HUES6 (cell line): ENCODE data around the gene MRPS22.

Experiments used
- H3K27ac ChIP-seq: 2 replicates; pipeline ENCODE4 v1.7.0; 2013; ENCODE audit warnings: low read depth, mild to moderate bottlenecking, low read length, inconsistent platforms
- H3K27me3 ChIP-seq: 2 replicates; pipeline ENCODE4 v1.6.1; 2013; ENCODE audit warnings: low read length; ENCODE audit not compliant: control insufficient read depth, insufficient read depth
- H3K36me3 ChIP-seq: 2 replicates; pipeline ENCODE4 v1.6.1; 2013; ENCODE audit warnings: low read length; ENCODE audit not compliant: control insufficient read depth, insufficient read depth
- H3K4me1 ChIP-seq: 2 replicates; pipeline ENCODE4 v1.6.1; 2013; ENCODE audit warnings: low read length; ENCODE audit not compliant: control insufficient read depth, insufficient read depth
- H3K4me3 ChIP-seq: 2 replicates; pipeline ENCODE4 v1.5.1; 2013; ENCODE audit warnings: low read depth, low read length
- H3K9ac ChIP-seq: one replicate; pipeline ENCODE4 v1.6.1; 2013; ENCODE audit warnings: mild to moderate bottlenecking, low read length
- H3K9me3 ChIP-seq: 2 replicates; pipeline ENCODE4 v1.6.1; 2013; ENCODE audit warnings: low read depth, low read length; ENCODE audit not compliant: control insufficient read depth, insufficient read depth

MRPS22 gene

DNA sequence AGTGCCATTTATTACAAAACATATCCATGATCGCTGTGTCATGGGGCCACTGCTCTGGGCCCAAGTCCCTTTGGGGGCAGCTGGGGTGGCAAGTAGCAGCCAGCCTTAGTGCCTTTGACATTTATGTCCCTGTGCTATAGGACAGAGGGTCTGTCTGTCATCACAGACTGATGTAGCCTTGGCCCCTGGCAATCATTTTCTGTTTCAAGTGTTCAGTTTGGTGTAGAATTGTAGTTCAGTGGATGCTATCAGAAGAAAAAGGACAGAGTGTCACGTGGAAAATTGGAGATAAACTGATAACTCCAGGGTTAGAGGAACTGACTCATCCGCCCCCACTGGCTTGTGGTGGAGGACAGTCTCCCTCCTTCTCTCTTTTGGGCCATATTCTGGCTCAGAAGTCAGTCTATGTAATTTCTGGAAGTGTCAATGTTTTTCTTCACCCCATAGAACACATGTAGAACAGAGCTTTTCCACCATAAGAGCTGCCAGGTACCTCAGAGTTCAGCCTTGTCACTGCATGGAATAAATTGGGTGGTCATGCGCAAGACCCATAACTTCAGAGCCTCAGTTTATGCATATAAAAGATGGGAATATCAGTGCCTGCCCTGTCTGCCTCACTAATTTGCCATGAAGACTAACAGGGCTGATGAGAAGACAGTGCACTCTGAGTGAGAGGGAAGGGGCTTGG is 4.5 kb upstream of the MRPS22 start:
- Histone ChIP-seq H3K36me3 (no peaks in the 10 kb centered on the region), H3K9ac (no peak overlapping the region), H3K27me3 (peaks cover 43% of the 10 kb centered on the region), H3K4me1 (no peaks in the 10 kb centered on the region), H3K27ac (no peak overlapping the region), H3K4me3 (no peak overlapping the region), H3K9me3 (no peaks in the 10 kb centered on the region)

DNA sequence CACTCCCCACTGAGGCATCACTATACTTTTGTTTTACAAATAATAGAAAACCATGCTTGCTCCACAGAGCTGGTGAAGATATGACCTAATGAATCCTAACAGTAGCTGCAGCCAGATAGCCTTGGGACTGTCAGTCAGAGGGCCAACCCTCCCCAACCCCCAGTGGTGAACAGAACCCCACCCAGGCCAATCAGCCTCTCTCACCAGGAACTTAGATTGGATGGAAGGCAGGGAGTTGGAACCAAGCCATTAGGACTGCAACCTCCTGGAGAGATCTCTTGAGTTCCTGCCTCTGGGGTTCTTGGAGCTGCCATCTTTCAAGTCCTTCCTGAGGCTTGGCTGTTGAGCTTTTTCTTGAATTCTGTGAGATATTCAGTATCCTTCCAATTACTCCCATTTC is 3.0 kb upstream of the MRPS22 start:
- Histone ChIP-seq H3K4me3 (no peak overlapping the region), H3K36me3 (no peaks in the 10 kb centered on the region), H3K4me1 (no peaks in the 10 kb centered on the region), H3K9me3 (no peaks in the 10 kb centered on the region), H3K9ac (no peak overlapping the region), H3K27me3 (peaks cover 43% of the 10 kb centered on the region), H3K27ac (no peak overlapping the region)

DNA sequence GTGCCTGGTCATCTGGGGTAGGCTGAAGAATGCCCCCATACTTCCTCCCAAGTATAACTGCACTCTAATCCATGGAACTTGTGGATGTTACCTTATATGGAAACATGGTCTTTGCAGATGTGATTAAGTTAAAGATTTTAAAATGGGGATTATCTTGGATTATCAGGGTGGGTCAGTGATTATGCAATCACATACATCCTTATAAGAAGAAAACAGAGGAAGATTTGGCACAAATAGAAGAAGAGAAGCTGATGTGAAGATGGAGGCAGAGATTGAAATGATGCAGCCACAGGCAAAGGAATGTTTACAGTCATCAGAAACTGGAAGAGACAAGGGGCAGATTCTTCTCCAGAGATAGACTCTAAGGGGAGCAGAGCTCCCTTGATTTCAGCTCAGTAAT is 1.8 kb upstream of the MRPS22 start:
- Histone ChIP-seq H3K36me3 (peaks cover 5% of the 10 kb centered on the region), H3K4me3 (no peak overlapping the region), H3K9me3 (no peaks in the 10 kb centered on the region), H3K27me3 (peaks cover 43% of the 10 kb centered on the region), H3K27ac (no peak overlapping the region), H3K9ac (no peak overlapping the region), H3K4me1 (no peaks in the 10 kb centered on the region)

DNA sequence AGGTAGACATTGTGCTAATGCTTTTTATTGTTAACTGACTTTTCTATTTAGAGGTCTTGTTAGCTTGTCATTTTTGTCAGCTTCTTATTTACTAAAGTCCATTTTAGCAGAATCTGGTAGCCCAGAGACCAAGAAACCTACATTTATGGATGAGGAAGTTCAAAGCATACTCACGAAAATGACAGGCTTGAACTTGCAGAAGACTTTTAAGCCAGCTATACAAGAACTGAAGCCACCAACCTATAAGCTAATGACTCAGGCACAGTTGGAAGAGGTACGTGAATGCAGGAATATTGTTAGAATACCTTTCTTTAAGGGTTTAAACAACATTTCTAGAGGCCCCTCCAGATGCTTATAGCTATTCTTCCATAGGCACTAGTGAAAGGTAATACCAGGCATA is 3.0 kb downstream of the MRPS22 start:
- H3K9ac ChIP-seq, result no peak overlapping the region
- peaks cover 8% of the 10 kb centered on the region for H3K27me3 ChIP-seq
- no peak overlapping the region for H3K27ac ChIP-seq
- H3K4me1 ChIP-seq, result no peaks in the 10 kb centered on the region
- no peak overlapping the region for H3K4me3 ChIP-seq
- peaks cover 48% of the 10 kb centered on the region for H3K36me3 ChIP-seq
- H3K9me3 ChIP-seq, result no peaks in the 10 kb centered on the region

DNA sequence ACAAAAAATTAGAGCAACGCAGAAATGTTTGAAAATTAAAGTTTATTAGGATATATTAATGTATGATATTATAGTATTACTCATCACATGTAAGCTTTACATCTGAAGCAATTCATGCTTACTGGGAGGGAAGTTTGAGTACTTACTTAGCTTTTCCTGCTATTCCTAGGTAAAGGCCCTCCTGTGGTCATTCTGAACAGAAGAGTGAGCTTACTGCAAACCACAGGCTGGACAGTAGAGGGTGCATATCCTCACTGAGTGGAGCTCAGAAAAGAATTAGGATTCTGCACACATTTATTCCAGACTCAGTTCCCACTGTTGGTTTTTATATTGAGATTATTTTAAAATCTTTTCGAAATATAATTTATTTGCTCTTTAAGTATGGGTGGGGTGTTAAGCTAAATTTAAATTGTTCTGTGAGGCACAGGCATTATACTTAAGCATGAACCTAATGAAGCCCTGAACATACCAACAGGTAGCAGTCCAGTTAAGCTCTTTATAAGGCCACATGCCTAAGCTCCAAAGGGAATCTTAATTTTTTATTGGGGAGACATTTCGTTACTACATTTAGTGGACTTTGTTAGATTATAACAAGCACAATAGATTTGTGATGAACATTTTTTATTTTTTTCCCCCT is 10.2 kb downstream of the MRPS22 start:
- H3K36me3 ChIP-seq, result peaks cover 91% of the 10 kb centered on the region
- H3K9ac ChIP-seq, result no peak overlapping the region
- no peaks in the 10 kb centered on the region for H3K4me1 ChIP-seq
- H3K27me3 ChIP-seq, result no peaks in the 10 kb centered on the region
- H3K27ac ChIP-seq, result no peak overlapping the region
- no peaks in the 10 kb centered on the region for H3K9me3 ChIP-seq
- no peak overlapping the region for H3K4me3 ChIP-seq

DNA sequence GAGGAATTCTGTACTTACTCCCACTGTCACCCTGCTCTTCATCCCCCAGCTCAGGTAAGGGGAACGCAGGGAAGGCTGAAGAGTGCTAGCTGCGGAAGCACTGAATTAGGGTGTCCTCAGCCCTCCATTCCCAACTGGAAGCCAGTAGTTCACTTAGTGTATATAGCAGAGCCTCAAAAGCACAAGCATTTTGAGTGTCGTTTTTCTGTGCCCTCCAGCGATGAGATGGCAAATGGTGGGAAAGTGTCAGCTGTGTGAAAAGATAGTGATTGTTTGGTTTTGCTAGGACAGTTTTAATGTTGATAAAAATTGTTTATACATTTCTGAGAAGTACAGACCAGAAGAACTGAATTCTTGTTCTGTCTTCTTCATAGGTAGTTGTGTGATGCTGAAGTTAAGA is 10.8 kb downstream of the MRPS22 start:
- H3K27ac ChIP-seq, result no peak overlapping the region
- H3K4me1 ChIP-seq, result no peaks in the 10 kb centered on the region
- H3K9ac ChIP-seq, result no peak overlapping the region
- H3K4me3 ChIP-seq, result no peak overlapping the region
- no peaks in the 10 kb centered on the region for H3K9me3 ChIP-seq
- no peaks in the 10 kb centered on the region for H3K27me3 ChIP-seq
- peaks cover 91% of the 10 kb centered on the region for H3K36me3 ChIP-seq

GRCh38 chr3:139355476-139355875 is 11.7 kb downstream of the MRPS22 start:
- Histone ChIP-seq H3K36me3 (peaks cover 92% of the 10 kb centered on the region), H3K9ac (no peak overlapping the region), H3K27ac (no peak overlapping the region), H3K4me1 (no peaks in the 10 kb centered on the region), H3K4me3 (no peak overlapping the region), H3K9me3 (no peaks in the 10 kb centered on the region), H3K27me3 (no peaks in the 10 kb centered on the region)

DNA sequence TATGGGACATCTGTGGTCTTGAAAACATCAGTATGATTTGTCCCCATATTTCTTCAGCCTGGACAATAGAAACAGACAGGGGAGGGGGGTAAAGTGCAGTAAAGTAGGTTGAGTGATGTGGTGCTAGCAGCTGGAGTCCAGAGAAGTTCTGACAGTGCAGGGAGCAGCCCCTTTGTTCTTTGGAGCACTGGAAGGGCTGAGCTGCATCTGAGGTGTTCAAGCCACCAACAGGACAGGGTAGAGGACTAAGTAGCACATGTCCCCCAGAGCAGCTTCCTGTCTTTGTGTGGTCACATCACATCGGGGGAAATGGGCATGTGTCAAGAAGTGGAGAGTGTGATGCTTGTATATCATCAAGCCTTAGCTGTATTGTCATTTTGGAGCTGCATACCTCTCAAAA is 12.1 kb downstream of the MRPS22 start:
- Histone ChIP-seq H3K27ac (no peak overlapping the region), H3K9me3 (no peaks in the 10 kb centered on the region), H3K27me3 (no peaks in the 10 kb centered on the region), H3K9ac (no peak overlapping the region), H3K36me3 (peaks cover 92% of the 10 kb centered on the region), H3K4me3 (no peak overlapping the region), H3K4me1 (no peaks in the 10 kb centered on the region)

- Histone ChIP-seq H3K27ac (no peak overlapping the region), H3K36me3 (peaks cover 97% of the 10 kb centered on the region), H3K4me3 (no peak overlapping the region), H3K9me3 (no peaks in the 10 kb centered on the region), H3K4me1 (no peaks in the 10 kb centered on the region), H3K9ac (no peak overlapping the region), H3K27me3 (no peaks in the 10 kb centered on the region)
Observed at GRCh38 chr3:139357899-139358298, 14.1 kb downstream of the MRPS22 start.

GRCh38 chr3:139358841-139359562 is 15.2 kb downstream of the MRPS22 start:
- H3K36me3 ChIP-seq, result peaks cover 99% of the 10 kb centered on the region
- H3K9me3 ChIP-seq, result no peaks in the 10 kb centered on the region
- no peak overlapping the region for H3K4me3 ChIP-seq
- H3K9ac ChIP-seq, result no peak overlapping the region
- no peak overlapping the region for H3K27ac ChIP-seq
- H3K27me3 ChIP-seq, result no peaks in the 10 kb centered on the region
- H3K4me1 ChIP-seq, result no peaks in the 10 kb centered on the region

- H3K9me3 ChIP-seq, result no peaks in the 10 kb centered on the region
Observed at GRCh38 chr3:139361276-139361675, 17.5 kb downstream of the MRPS22 start.

More at GRCh38 chr3:139361276-139361675, 17.5 kb downstream of the MRPS22 start:
- no peak overlapping the region for H3K4me3 ChIP-seq
- H3K36me3 ChIP-seq, result peaks cover 99% of the 10 kb centered on the region
- H3K4me1 ChIP-seq, result no peaks in the 10 kb centered on the region
- H3K9ac ChIP-seq, result no peak overlapping the region
- no peak overlapping the region for H3K27ac ChIP-seq
- no peaks in the 10 kb centered on the region for H3K27me3 ChIP-seq
